Right hindlimb (tissue), 1 donor: ENCODE results near the gene CLDN3.
A peak's percentile ranks its signal among the peaks of the same experiment; 100 is the strongest.
"Not testable (repeated sequence)": the region's sequence is repeated elsewhere in the genome, so short reads cannot be mapped to it uniquely, and the experiment has no call there.

ENCODE experiments used
- DNase-seq: peaks from one replicate; pipeline ENCODE4 v3.0.0-alpha.2; 2018

The CLDN3 gene

DNA sequence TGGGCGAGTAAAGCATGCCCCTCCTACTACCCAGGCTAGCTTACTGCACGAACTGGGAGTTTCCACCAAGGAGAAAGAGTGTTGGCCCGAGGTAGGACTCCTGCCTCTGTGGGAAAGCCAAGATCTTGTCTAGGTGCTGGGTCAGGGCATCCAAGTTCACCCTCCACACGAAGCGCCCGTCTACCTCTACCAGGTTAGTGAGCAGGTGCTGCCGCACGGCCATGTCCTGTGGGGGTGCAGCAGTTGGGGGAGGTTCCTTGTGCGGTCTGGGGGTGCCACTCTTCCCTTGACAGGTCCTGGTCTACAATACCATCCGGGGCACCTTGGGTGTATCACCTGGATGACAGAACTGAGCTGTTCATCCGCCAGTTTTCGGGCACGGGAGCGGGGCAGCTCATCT lies 33.2 kb downstream of the CLDN3 start:
- no peak for DNase-seq

DNA sequence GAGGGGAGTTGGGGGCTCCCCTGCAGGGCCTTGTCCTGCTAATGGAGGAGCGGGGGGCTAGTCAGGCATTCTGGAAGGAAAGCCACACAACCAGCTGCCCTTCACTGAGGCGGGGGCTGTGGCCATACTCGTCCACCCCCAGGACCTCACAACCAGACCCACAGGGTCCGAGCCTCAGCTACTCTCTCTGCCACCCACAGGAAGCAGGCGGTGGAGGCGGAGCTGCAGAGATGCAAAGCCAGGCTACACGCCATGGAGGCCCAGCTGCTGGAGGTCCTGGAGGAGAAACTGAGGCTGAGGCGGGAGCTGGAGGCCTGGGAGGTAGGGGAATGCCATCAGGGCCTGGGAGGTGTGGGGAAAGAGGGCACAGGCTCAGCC lies 34.6 kb downstream of the CLDN3 start:
- DNase-seq: no peak

DNA sequence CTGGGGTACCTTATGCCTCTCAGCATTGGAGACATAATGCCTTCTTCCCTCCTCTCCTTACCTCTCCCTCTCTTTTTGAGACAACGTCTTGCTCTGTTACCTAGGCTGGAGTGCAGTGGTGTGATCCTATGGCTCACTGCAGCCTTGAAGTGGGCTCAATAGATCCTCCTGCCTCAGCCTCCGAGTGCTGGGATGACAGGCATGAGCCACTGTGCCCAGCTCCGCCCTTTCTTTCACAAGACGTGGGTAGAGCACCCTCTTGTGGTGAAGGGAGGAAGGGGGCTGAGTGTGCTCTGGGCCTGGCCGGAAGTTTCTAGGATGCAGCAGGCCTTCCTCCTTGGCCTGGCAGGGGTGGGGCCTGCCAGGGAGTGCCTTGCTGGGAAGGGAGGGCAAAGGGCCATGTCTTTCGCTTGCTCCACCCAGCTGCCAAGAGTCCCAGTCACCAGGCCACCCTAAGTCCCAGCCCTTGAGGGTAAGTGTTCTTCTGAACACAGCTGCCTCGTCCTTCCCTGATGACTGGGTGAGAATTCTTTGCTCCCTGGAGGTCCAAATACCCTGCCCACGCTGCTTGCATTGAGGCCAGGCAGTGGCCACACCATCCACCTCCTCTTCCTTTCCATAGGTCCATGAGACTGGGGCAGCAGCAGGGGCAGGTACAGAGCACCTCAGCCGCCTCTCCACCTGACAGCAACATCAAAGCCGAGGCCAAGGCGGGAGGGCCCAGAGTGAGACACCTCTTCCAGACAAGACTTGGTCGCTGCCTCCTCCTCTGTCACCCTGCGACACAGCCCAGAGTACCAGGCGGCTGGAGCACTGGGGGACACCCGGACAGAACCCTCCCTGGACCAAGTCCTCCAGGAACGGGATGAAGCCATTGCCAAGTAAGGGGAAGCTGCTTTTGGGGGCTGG lies 35.2 kb downstream of the CLDN3 start:
- peak; percentile 65 for DNase-seq

DNA sequence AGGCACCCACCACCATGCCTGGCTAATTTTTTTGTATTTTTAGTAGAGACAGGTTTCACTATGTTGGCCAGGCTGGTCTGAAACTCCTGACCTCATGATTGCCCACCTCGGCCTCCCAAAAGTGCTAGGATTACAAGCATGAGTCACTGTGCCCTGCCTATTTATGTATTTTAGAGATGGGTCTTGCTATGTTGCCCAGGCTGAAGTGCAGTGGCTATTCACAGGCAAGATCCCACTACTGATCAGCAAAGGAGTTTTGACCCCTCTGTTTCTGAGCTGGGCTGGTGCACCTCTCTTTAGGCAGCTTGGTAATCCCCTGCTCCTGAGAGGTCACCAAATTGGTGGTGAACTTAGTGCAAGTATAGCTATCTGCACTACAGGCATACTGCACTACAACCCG lies 37.7 kb downstream of the CLDN3 start:
- DNase-seq: no peak

DNA sequence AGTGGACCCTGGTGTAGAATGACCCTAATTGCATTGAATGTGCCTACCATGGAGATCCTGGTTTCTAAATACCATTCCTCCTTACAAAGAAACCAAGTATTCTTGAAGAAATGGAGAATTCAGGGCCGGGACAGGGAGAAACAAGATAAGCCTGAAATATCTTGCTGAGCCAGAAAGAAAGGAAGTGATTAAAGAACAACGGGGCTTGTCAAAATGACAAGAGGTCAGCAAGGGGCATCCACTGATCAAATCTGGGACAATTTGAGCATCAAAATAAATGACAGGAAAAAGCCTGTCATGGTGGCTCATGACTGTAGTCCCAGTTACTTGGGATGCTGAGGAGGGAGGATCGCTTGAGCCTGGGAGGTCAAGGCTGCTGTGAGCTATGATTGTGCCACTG lies 39.6 kb downstream of the CLDN3 start:
- DNase-seq: no peak

DNA sequence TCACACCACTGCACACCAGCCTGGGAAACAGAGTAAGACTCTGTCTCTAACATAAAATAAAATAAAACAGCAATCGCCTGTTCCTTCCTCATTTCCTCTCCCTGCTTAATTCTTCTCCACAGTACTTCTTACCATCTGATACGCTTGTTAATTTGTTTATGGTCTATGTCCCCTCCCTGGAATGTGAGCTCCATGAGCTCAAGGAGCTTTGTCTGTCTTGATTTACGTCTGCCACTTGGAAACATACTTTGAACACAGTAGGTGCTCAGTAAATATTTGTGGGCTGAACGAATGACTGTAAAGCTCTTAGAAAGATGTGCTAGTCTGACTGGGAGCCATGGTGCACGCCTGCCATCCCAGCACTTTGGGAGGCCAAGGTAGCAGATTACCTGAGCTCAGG lies 41.5 kb downstream of the CLDN3 start:
- no peak for DNase-seq

DNA sequence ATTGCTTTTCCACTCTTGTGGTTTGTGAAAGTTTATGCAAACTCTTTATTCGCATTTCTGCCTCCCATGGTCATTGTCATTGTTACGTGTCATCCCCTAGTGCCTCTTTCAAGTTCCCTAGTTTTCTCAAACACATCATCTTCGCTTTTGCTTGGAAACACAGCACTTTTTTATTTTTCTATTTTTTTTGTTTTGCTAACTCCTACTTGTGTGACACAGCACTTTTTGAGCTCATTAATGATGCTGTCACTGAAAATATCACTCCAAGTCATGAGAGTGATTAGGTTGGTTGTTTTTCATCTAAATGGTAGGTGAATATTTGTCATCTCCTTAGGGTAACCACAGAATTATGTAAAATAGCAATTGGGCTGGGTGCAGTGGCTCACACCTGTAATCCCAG lies 42.1 kb downstream of the CLDN3 start:
- DNase-seq: no peak

DNA sequence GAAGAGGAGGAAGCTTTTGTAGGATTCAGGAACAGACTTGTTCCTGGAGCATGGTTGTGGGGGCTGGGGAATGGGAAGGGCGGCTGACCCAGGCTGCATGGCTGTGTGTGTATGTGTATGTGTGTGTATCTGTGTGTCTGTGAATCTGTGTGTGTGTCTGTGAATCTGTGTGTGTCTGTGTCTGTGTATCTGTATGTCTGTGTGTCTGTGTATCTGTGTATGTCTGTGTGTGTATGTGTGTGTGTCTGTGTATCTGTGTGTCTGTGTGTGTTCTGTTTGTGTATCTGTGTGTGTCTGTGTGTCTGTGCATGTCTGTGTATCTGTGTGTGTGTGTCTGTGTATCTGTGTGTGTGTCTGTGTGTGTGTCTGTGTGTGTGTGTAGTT lies 44.0 kb downstream of the CLDN3 start:
- no peak for DNase-seq

DNA sequence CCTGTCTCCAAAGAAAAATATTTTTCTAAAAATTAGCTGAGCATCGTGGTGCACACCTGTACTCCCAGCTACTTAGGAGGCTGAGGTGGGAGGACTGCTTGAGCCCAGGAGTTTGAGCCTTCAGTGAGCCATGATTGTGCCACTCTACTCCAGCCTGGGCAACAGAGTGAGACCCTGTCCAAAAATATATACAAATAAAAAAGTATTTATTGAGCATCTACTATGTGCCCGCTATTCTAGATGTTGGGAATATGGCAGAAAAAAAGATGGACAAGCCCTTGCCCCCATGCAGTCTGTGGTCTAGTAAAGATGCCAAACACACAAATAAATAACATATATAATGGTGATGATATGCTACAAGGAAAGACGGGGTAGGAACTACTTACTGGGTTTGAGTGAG lies 46.3 kb downstream of the CLDN3 start:
- DNase-seq: no peak

DNA sequence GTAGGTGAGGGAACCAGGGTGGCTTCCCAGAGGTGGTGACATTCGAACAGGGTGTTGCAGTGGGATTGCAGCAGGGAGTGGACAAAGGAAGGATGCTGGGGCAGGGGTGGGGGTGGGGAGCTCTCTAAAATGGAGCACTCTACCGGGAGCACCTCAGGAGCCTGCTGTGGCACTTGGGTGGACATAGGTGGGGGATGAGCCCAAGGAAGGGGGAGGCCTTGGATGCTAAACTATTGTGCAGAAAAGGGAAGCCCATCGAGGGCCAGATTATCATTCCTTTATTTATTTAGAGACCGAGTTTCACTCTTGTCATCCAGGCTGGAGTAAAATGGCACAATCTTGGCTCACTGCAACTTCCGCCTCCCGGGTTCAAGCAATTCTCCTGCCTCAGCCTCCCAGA lies 47.3 kb downstream of the CLDN3 start:
- DNase-seq: peak; percentile 4

DNA sequence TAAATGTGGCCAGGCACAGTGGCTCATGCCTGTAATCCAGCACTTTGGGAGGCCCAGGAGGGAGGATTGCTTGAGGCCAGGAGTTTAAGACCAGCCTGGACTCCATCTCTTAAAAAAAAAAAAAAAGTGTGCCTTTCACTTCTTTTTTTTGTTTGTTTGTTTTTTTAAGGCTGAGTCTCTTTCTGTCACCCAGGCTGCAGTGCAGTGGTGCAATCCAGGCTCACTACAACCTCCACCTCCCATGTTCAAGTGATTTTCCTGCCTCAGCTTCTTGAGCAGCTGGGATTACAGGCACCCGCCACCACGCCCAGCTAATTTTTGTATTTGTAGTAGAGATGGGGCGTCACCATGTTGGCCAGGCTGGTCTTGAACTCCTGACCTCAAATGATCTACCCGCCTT lies 47.9 kb downstream of the CLDN3 start:
- DNase-seq: peak; percentile 6

DNA sequence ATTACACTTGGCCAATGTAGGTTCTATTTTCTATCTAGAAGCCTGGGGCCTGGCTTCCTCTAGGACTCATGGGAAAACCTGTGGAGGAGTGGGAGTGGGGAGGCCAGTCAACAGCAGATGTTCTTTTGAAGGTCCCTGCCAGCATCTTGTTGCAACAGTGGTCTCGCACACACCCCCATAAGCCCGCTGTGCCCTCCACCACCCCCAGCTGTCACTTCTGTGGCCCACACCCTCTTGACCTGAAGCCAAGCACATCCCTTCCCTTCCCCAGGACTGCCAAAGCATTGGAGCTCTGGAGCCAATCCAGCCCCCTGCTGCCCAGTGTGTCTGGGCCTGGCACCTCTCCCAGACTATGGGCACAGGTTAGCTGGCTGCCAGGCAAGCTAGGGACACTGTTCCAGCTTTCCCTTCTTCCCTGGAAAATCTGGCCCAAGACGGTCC lies 48.7 kb downstream of the CLDN3 start:
- peak; percentile 87 for DNase-seq

DNA sequence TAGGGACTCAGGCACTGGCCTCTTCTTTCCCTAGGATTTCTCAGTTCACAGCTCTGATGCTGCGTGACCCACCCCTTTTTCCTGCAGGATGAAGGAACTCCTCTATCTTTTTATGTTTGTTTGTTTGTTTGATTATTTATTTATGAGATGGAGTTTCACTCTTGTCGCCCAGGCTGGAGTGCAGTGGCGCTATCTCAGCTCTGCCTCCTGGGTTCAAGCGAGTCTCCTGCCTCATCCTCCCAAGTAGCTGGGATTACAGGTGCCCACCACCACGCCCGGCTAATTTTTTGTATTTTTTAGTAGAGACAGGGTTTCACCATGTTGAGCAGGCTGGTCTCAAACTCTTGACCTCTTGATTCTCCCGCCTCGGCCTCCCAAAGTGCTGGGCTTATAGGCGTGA lies 49.6 kb downstream of the CLDN3 start:
- not testable (repeated sequence) for DNase-seq

DNA sequence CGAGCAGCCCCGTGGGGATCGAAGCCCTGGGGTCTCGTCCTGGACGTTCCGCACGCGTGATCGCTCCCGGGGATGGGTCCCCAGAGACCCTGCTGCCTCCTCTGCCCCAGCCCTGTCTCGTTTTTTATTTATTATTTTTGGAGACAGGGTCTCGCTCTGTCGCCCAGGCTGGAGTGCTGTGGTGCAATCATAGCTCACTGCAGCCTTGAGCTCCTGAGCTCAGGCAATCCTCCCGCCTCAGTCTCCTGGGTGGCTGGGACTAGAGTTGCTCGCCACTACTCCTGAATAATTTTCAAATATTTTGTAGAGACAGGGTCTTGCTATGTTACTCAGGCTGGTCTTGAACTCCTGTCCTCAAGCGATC lies 50.3 kb downstream of the CLDN3 start:
- no peak for DNase-seq
